ENCODE measurements around the gene OR13A1. TPM values are rescaled to one million over a fixed set of nuclear protein-coding genes. Genes with fewer than 3 reads are reported as not detected.
"Not testable (repeated sequence)": the region's sequence is repeated elsewhere in the genome, so short reads cannot be mapped to it uniquely, and the experiment has no call there.

Gene OR13A1
- total RNA-seq, 3 donors from 2014 or later, result not detected

DNA sequence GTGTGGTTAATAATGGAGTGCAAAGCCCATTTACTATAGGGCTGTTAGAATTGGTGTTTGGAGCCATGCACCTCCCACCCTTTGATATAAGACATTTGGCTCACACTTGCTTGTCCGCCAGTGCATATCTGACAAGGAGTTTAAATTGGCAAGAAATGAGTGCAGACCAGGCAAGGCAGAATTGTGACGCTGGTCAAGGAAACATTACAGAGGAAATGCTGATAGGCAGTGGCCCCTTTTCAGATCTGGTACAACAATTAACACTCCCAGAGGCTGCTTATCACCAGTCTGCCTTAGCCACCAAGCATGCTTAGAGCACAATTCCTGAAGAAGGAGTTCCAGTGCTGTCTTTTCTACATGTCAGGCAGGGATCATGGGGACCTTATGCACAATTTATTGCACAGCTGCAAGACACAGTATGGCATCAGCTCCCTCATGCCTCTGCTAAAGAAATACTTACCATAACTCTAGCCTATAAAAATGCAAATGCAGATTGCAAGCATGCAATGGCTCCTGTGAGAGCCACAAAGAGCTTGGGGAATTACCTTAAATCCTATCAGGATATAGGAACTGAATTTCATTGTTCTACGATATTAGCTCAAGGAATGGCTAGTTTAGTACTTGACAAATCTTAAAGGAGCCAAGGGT is 35.2 kb downstream of the OR13A1 start:
- Histone ChIP-seq H3K4me1 (ENCODE audit: low read depth) (no peaks in the 10 kb centered on the region), H3K4me3 (no peak overlapping the region), H3K9me3 (no peaks in the 10 kb centered on the region), H3K36me3 (ENCODE audit: low read depth) (no peaks in the 10 kb centered on the region)
- TF ChIP-seq, protein P1, sequence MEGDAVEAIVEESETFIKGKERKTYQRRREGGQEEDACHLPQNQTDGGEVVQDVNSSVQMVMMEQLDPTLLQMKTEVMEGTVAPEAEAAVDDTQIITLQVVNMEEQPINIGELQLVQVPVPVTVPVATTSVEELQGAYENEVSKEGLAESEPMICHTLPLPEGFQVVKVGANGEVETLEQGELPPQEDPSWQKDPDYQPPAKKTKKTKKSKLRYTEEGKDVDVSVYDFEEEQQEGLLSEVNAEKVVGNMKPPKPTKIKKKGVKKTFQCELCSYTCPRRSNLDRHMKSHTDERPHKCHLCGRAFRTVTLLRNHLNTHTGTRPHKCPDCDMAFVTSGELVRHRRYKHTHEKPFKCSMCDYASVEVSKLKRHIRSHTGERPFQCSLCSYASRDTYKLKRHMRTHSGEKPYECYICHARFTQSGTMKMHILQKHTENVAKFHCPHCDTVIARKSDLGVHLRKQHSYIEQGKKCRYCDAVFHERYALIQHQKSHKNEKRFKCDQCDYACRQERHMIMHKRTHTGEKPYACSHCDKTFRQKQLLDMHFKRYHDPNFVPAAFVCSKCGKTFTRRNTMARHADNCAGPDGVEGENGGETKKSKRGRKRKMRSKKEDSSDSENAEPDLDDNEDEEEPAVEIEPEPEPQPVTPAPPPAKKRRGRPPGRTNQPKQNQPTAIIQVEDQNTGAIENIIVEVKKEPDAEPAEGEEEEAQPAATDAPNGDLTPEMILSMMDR (IDR thresholded peaks at IDR 0.05), result no peak
- ATAC-seq (peak; percentile 45), DNase-seq (no peak)
- intact Hi-C loops (cut with DNase I, micrococcal nuclease), result no loop called here

DNA sequence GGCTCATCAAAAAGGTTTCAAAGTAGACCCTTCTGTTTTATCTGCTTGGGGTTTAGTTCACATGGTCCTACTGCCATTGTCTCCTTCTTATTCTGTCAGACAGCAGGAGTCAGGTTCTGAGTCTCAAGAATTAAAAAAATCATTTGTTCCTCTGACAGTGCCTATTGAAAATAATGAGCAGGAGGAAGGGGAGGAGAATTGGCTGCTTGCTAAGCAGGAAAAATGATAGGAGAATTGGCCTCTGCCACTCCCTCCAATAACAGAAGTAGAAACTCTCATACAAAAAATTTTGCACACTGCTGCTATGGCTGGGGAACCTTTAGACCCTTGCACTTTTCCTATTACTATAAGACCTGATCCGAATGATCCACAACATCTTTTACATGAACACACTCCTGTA is 35.7 kb downstream of the OR13A1 start:
- no peak for DNase-seq
- Histone ChIP-seq H3K4me1 (ENCODE audit: low read depth) (no peaks in the 10 kb centered on the region), H3K4me3 (no peak overlapping the region), H3K9me3 (no peaks in the 10 kb centered on the region), H3K36me3 (ENCODE audit: low read depth) (no peaks in the 10 kb centered on the region)
- intact Hi-C loops (cut with DNase I, micrococcal nuclease), result no loop called here
- ATAC-seq, result peak; percentile 25
- TF ChIP-seq, protein P1 (IDR thresholded peaks at IDR 0.05), result no peak

DNA sequence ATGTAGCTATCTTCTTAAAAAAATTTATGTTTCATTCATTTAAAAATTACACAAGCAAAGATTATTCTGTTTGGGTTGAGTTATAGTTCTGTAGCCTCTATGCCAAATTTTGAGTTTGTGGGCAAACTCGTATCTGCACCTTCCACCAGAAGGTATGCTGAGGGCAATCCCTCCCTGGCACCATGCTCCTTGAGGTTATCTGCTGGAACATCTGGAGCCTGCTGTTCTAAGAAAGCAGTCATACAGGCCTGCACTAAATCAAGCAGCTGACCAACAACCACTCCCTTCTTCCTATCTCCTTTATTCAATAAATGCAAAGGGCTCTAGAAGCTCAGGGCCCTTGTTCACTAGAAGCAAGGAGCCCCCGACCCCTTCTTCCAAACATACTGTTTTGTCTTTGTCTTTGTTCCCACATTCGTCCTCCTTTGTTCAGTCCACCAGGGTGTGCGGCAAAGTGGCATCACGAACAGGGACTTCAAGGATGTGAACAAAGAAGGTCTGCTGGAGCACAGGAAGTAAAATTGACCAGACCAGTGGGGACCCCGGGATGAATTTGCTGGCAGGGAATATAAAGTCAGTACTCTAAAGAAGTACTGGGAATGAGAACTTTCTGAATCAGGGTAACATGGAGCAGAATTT is 36.4 kb downstream of the OR13A1 start:
- Histone ChIP-seq H3K9me3 (no peaks in the 10 kb centered on the region), H3K36me3 (ENCODE audit: low read depth) (no peaks in the 10 kb centered on the region), H3K4me3 (no peak overlapping the region), H3K4me1 (ENCODE audit: low read depth) (no peaks in the 10 kb centered on the region)
- intact Hi-C loops (cut with DNase I, micrococcal nuclease), result no loop called here
- TF ChIP-seq, protein P1 (IDR thresholded peaks at IDR 0.05), result no peak
- DNase-seq (no peak), ATAC-seq (no peak)

DNA sequence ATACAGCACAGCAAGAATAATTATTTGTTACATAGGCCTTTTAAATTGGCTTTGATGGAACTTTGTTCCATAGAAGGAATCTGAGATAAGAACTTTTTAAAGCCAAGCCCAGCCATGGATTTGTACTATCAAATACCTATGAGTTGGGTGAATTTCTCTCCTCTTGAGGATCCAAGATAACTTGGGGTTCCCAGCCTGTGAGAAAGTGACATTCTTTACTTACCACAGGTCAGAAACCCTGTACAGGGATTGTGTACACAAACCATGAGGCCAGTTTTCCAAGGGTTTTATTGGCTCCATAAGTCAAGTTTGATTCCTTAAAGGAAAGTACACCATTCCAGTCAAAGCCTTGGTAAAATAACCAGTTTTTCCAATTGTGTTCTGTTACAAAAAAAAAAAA is 39.3 kb downstream of the OR13A1 start:
- H3K9me3 ChIP-seq; DNase-seq; H3K4me1 ChIP-seq (ENCODE audit: low read depth); intact Hi-C loops (cut with DNase I, micrococcal nuclease); H3K36me3 ChIP-seq (ENCODE audit: low read depth); ATAC-seq; H3K4me3 ChIP-seq: not testable (repeated sequence)

DNA sequence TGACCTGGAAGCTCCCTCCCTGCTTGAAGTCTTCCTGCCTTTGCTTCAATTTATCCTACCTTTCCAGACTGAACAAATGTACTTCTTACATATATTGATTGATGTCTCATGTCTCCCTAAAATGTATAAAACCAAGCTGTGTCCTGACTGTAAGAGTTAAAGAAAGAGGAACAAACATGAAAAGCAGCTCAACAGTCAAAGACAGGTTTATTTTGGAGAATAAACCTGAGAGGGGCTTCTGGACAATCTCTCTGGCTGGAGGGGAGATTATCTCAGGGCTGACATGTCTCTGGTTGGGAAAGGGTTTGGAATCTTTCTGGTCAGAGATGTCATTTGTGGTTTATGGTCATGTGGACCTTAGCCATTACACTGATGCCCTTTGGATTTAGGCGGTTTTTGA is 41.0 kb downstream of the OR13A1 start:
- Histone ChIP-seq H3K36me3 (ENCODE audit: low read depth) (no peaks in the 10 kb centered on the region), H3K9me3 (no peaks in the 10 kb centered on the region), H3K4me1 (ENCODE audit: low read depth) (no peaks in the 10 kb centered on the region), H3K4me3 (no peak overlapping the region)
- DNase-seq (no peak), ATAC-seq (no peak)
- TF ChIP-seq, protein P1 (IDR thresholded peaks at IDR 0.05), result no peak
- intact Hi-C loops (cut with DNase I, micrococcal nuclease), result no loop called here

DNA sequence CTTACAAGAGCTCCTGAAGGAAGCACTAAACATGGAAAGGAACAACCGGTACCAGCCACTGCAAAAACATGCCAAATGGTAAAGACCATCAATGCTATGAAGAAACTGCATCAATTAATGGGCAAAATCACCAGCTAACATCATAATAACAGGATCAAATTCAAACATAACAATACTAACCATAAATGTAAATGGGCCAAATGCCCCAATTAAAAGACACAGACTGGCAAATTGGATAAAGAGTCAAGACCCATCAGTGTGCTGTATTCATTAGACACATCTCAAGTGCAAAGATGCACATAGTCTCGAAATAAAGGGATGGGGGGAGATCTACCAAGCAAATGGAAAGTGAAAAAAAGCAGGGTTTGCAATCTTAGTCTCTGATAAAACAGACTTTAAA is 47.6 kb downstream of the OR13A1 start:
- H3K4me3 ChIP-seq; DNase-seq; H3K36me3 ChIP-seq (ENCODE audit: low read depth); ATAC-seq; intact Hi-C loops (cut with DNase I, micrococcal nuclease); H3K9me3 ChIP-seq; H3K4me1 ChIP-seq (ENCODE audit: low read depth): not testable (repeated sequence)
